Hepatocyte (in vitro differentiated cells): ENCODE results near the gene PAK2. TPM values are rescaled to one million over a fixed set of nuclear protein-coding genes. Genes with fewer than 3 reads are reported as not detected.
A peak's percentile ranks its signal among the peaks of the same experiment; 100 is the strongest.
"Not testable (repeated sequence)": the region's sequence is repeated elsewhere in the genome, so short reads cannot be mapped to it uniquely, and the experiment has no call there.

Experiments used
- DNase-seq: peaks from one replicate; pipeline ENCODE4 v3.0.0-alpha.2; 2016; ENCODE audit warnings: low spot score
- H2AFZ ChIP-seq: fragments of 200-600 bp; sonication (generic); 2 replicates; pipeline ENCODE4 v1.6.0; 2016; ENCODE audit warnings: antibody characterized with exemption, mild to moderate bottlenecking
- H3K27ac ChIP-seq: fragments of 200-600 bp; sonication (generic); 2 replicates; pipeline ENCODE4 v1.5.1; 2016; ENCODE audit warnings: mild to moderate bottlenecking
- H3K27me3 ChIP-seq: fragments of 200-600 bp; sonication (generic); 2 replicates; pipeline ENCODE4 v1.6.1; 2016
- H3K36me3 ChIP-seq: fragments of 200-600 bp; sonication (generic); replicated peaks from 2 replicates; pipeline ENCODE4 v1.5.1; 2016; ENCODE audit warnings: low read depth; ENCODE audit not compliant: insufficient read depth
- H3K4me1 ChIP-seq: fragments of 200-600 bp; sonication (generic); 2 replicates; pipeline ENCODE4 v1.5.1; 2016; ENCODE audit warnings: mild to moderate bottlenecking, moderate library complexity; ENCODE audit not compliant: insufficient read depth
- H3K4me2 ChIP-seq: fragments of 200-600 bp; sonication (generic); 2 replicates; pipeline ENCODE4 v1.6.0; 2016
- H3K4me3 ChIP-seq: fragments of 200-600 bp; sonication (generic); 2 replicates; pipeline ENCODE4 v1.5.1; 2016; ENCODE audit warnings: mild to moderate bottlenecking
- H3K79me2 ChIP-seq: fragments of 200-600 bp; sonication (generic); 2 replicates; pipeline ENCODE4 v1.6.0; 2017; ENCODE audit warnings: mild to moderate bottlenecking
- H3K9me2 ChIP-seq: fragments of 200-600 bp; sonication (generic); replicated peaks from 2 replicates; pipeline ENCODE4 v1.6.0; 2017; ENCODE audit warnings: mild to moderate bottlenecking; ENCODE audit not compliant: insufficient read depth
- H3K9me3 ChIP-seq: fragments of 200-600 bp; sonication (generic); 2 replicates; pipeline ENCODE4 v1.5.1; 2016; ENCODE audit warnings: low read depth, mild to moderate bottlenecking
- H4K20me1 ChIP-seq: fragments of 200-600 bp; sonication (generic); 2 replicates; pipeline ENCODE4 v1.6.0; 2016; ENCODE audit warnings: mild to moderate bottlenecking; ENCODE audit not compliant: insufficient read depth, poor library complexity, severe bottlenecking
- EZH2 ChIP-seq: fragments of 200-600 bp; sonication (generic); IDR thresholded peaks from 2 replicates; pipeline ENCODE4 v1.6.1; 2016; ENCODE audit warnings: antibody characterized with exemption, mild to moderate bottlenecking, borderline replicate concordance
- EZH2phosphoT487 ChIP-seq: fragments of 200-600 bp; sonication (generic); IDR thresholded peaks from one replicate; pipeline ENCODE4 v1.6.1; 2018; ENCODE audit warnings: antibody characterized with exemption, mild to moderate bottlenecking, low read depth, moderate library complexity; ENCODE audit not compliant: unreplicated experiment, severe bottlenecking
- WGBS: methylation state at CpG from one replicate; pipeline ENCODE4 v1.1.6; 2016; ENCODE audit warnings: low lambda C conversion rate; ENCODE audit errors: missing lambda C conversion rate; 5-methylcytosine and 5-hydroxymethylcytosine counted together
- polyA plus RNA-seq: library from polyadenylated mRNA; unstranded; fragments of >200 nt; fragmentation: Nextera tagmentation; extraction: Ambion mirVana; gene quantifications from 2 replicates; pipeline ENCODE4 v1.2.1, GENCODE V29; 2016
- total RNA-seq: library from RNA; depleted of rRNA; stranded (reverse); fragments of >200 nt; gene quantifications from 2 replicates; pipeline ENCODE4 v1.2.3, GENCODE V29; 2014
- TF ChIP-seq, protein P1 (sequence below): fragments of 200-600 bp; sonication (generic); IDR thresholded peaks from 2 replicates; pipeline ENCODE4 v1.5.1; 2016; ENCODE audit warnings: antibody characterized with exemption, mild to moderate bottlenecking; ENCODE audit not compliant: poor library complexity

Gene PAK2
- total and polyA plus RNA-seq, 2 experiments from 2014 or later: 26.5 to 50.9 TPM

DNA sequence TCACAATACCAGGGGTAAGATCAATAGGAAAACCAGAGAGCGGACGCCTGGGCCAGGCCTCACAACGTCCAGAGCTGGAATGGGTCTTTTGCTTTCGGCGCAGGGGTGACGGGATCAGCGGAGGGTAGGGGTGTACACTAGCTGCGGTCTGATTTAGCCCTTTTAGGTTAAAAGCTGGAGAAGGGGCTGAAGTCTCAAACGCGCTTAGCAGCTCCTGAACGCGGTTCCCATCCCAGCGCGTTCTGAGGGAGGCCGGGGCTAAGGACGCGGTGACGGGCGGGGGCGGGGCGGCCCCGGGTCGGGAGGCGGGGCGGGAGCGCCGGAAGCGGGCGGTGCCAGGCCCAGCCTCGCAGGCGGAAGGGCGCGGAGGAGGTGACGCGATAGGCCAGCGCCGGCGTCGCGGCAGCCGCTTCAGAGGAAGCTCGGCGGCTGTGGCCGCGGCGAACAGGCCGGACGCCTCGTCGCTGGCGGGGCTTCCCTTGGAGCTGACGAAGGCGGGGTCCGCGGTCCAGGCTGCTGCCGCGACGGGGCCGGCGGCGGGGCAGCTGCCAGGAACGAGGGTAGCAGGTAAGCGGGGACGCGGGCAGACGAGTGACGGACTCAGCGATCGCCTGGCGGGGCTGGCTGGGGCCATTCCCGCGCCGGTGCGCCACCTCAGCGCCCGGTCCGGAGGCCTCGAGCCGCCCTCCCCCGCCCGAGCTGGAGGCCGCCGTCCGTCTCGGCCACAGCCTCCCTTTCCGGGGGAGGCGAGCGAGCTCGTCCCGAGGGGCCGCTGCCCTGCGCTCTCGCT, 128.0 kb downstream of the PAK2 start, which contains the start of gene SENP5:
SENP5 (plus strand) TSS at position 414 of the 790 bp plus-strand sequence. CDS start 17,262 bp downstream, outside the sequence.
- Histone ChIP-seq H4K20me1 (peaks cover 35% of the 10 kb centered on the region), H3K4me2 (peak within 1 kb of the TSS; percentile 87), H3K9me3 (no peaks in the 10 kb centered on the region), H3K27me3 (no peaks in the 10 kb centered on the region), H3K4me1 (peaks cover 7% of the 10 kb centered on the region), H3K27ac (peak within 1 kb of the TSS; percentile 97), H3K36me3 (no peaks in the 10 kb centered on the region), H3K9me2 (no peaks in the 10 kb centered on the region), H3K4me3 (peak within 1 kb of the TSS; percentile 89), H2AFZ (peak within 1 kb of the TSS; percentile 99), H3K79me2 (peaks cover 49% of the 10 kb centered on the region)
- WGBS: 3% methylated on average over 37 of the region's 93 CpGs
- peak; percentile 97 for DNase-seq
- TF ChIP-seq EZH2phosphoT487 (no peak), EZH2 (no peak)
- TF ChIP-seq, protein P1, sequence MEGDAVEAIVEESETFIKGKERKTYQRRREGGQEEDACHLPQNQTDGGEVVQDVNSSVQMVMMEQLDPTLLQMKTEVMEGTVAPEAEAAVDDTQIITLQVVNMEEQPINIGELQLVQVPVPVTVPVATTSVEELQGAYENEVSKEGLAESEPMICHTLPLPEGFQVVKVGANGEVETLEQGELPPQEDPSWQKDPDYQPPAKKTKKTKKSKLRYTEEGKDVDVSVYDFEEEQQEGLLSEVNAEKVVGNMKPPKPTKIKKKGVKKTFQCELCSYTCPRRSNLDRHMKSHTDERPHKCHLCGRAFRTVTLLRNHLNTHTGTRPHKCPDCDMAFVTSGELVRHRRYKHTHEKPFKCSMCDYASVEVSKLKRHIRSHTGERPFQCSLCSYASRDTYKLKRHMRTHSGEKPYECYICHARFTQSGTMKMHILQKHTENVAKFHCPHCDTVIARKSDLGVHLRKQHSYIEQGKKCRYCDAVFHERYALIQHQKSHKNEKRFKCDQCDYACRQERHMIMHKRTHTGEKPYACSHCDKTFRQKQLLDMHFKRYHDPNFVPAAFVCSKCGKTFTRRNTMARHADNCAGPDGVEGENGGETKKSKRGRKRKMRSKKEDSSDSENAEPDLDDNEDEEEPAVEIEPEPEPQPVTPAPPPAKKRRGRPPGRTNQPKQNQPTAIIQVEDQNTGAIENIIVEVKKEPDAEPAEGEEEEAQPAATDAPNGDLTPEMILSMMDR: no peak

DNA sequence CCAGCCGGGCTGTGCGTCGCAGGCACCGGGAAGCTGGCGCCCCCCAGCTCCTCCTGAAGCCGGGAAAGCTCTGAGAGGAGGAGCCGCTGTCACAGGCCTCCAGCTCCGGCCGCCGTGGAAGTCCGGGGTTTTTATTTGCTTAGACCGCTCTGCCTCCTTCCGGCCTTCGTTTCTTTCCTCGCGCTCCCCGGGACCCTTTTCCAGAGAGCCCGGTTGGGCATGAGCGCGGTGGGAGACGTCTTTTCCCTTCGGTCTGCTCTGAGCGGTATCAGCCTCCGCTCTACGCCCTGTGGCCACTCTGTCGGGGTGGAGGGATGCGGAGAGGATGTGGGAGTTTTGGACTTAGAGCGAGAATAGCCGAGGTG, 128.6 kb downstream of the PAK2 start:
- no peaks in the 10 kb centered on the region for H3K27me3 ChIP-seq
- TF ChIP-seq, protein P1: no peak
- TF ChIP-seq EZH2phosphoT487 (no peak), EZH2 (no peak)
- H4K20me1 ChIP-seq: peaks cover 36% of the 10 kb centered on the region
- H2AFZ ChIP-seq: peak overlapping the region; percentile 79
- H3K4me1 ChIP-seq: peaks cover 7% of the 10 kb centered on the region
- peaks cover 55% of the 10 kb centered on the region for H3K79me2 ChIP-seq
- peak overlapping the region; percentile 87 for H3K4me2 ChIP-seq
- peak overlapping the region; percentile 97 for H3K27ac ChIP-seq
- 1% methylated on average over 26 of the region's 29 CpGs for WGBS
- DNase-seq: peak; percentile 63
- H3K4me3 ChIP-seq: peak overlapping the region; percentile 89
- no peaks in the 10 kb centered on the region for H3K9me3 ChIP-seq
- no peaks in the 10 kb centered on the region for H3K9me2 ChIP-seq
- no peaks in the 10 kb centered on the region for H3K36me3 ChIP-seq

DNA sequence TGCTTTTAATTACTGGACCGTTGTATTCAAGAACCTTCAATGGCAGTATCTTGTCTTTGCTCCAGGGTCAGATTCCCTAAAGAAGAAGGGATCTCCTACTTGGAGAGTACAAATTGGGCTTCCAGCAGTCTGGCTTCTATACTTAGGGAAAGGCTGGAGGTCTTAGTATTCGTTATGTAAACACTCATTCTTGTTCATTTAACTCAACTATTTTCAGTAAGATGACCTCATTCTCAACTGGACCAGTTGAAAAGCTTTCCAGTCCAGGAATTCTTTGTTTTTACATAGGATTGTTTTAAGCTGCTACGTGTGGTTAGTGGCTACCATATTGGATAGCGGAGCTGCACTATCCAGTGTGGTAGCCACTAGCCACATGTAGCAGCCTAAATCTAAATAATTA, 132.7 kb downstream of the PAK2 start:
- Histone ChIP-seq H2AFZ (no peak overlapping the region), H3K79me2 (peaks cover 95% of the 10 kb centered on the region), H3K4me2 (no peak overlapping the region), H4K20me1 (peaks cover 70% of the 10 kb centered on the region), H3K4me3 (no peak overlapping the region), H3K27me3 (no peaks in the 10 kb centered on the region), H3K9me2 (no peaks in the 10 kb centered on the region), H3K4me1 (peaks cover 7% of the 10 kb centered on the region), H3K27ac (no peak overlapping the region), H3K36me3 (no peaks in the 10 kb centered on the region), H3K9me3 (no peaks in the 10 kb centered on the region)
- WGBS: 89% methylated on average over 4 of the region's 4 CpGs
- DNase-seq: no peak
- no peak for TF ChIP-seq EZH2

DNA sequence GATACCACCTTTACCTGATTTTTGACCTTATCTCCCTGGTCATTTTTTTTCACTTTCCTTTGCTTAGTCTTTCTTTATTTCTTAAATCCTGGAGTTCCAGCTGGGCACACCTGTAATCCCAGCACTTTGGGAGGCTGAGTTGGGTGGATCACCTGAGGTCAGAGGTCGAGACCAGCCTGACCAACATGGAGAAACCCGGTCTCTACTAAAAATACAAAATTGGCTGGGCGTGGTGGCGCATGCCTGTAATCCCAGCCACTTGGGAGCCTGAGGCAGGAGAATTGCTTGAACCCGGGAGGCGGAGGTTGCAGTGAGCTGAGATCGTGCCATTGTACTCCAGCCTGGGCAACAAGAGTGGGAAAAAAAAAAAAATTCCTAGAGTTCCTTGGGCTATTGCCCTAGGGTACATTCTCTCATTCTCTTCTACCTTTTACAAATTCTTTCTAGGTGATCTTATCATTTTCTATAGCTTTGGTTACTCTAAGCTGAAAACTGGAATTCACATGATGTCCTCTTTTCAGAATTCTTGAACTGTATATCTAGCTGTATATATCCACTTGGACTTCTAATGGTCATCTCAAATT, 134.9 kb downstream of the PAK2 start:
- not testable (repeated sequence) for H3K4me2 ChIP-seq, H3K27me3 ChIP-seq, H3K4me1 ChIP-seq, H3K27ac ChIP-seq, H3K4me3 ChIP-seq, H2AFZ ChIP-seq, H3K9me2 ChIP-seq, DNase-seq, H3K36me3 ChIP-seq, H3K9me3 ChIP-seq
- WGBS: 84% methylated on average over 7 of the region's 7 CpGs
- Histone ChIP-seq H3K79me2 (peaks cover 100% of the 10 kb centered on the region), H4K20me1 (peaks cover 70% of the 10 kb centered on the region)
